CD14-positive monocyte (primary cell): Measurements from ENCODE around the gene DTL. TPM values are rescaled to one million over a fixed set of nuclear protein-coding genes. Genes with fewer than 3 reads are reported as not detected.

Source experiments
- DNase-seq, 3 donors: peaks; one replicate each; pipeline ENCODE4 v3.0.0-alpha.2; 2011 to 2022
- H2AFZ ChIP-seq: 2 replicates; pipeline ENCODE4 v1.6.0; 2012; ENCODE audit warnings: mild to moderate bottlenecking, low read depth, low read length, inconsistent platforms; ENCODE audit not compliant: insufficient read depth, poor library complexity, severe bottlenecking
- H3K27ac ChIP-seq, 2 donors: 1 replicate in 1 of 2; 2 replicates in 1 of 2; pipeline ENCODE4 v1.5.1; 2012 to 2013; ENCODE audit warnings: low read length in 2 of 2, control low read depth in 1 of 2, inconsistent platforms in 1 of 2, low read depth in 1 of 2, mild to moderate bottlenecking in 1 of 2
- H3K27me3 ChIP-seq, 2 donors: one replicate each; pipeline versions ENCODE4 v1.6.0 to v1.6.1; 2011 to 2013; ENCODE audit warnings: low read length in 2 of 2; ENCODE audit not compliant: control insufficient read depth in 2 of 2, insufficient read depth in 2 of 2
- H3K36me3 ChIP-seq, 2 donors: replicated peaks in 1 of 2; 1 replicate in 1 of 2; 2 replicates in 1 of 2; pipeline versions ENCODE4 v1.5.1 to v1.6.1; 2012 to 2013; ENCODE audit warnings: low read length in 2 of 2, control low read depth in 1 of 2, inconsistent platforms in 1 of 2, mild to moderate bottlenecking in 1 of 2; ENCODE audit not compliant: insufficient read depth in 2 of 2, control insufficient read depth in 1 of 2
- H3K4me1 ChIP-seq, 2 donors: 1 replicate in 1 of 2; 2 replicates in 1 of 2; pipeline versions ENCODE4 v1.5.1 to v1.6.1; 2012 to 2013; ENCODE audit warnings: low read length in 2 of 2, control low read depth in 1 of 2, inconsistent platforms in 1 of 2, mild to moderate bottlenecking in 1 of 2, moderate library complexity in 1 of 2; ENCODE audit not compliant: insufficient read depth in 2 of 2, control insufficient read depth in 1 of 2
- H3K4me2 ChIP-seq: replicated peaks from 2 replicates; pipeline ENCODE3; 2012; ENCODE audit warnings: low read length, moderate library complexity, mild to moderate bottlenecking; ENCODE audit not compliant: poor library complexity, severe bottlenecking; ENCODE audit errors: extremely low read depth
- H3K4me3 ChIP-seq, 3 experiments: fragments of 200-600 bp in 1 of 3; sonication (generic) in 1 of 3; replicated peaks in 1 of 3; 1 replicate in 2 of 3; 2 replicates in 1 of 3; pipeline ENCODE4 v1.5.1; 2011 to 2013; ENCODE audit warnings: low read length in 3 of 3, mild to moderate bottlenecking in 3 of 3, control low read depth in 2 of 3, low read depth in 2 of 3, inconsistent platforms in 1 of 3, moderate library complexity in 1 of 3
- H3K79me2 ChIP-seq: 2 replicates; pipeline ENCODE4 v1.6.0; 2012; ENCODE audit warnings: mild to moderate bottlenecking, control low read depth, inconsistent platforms, low read length, moderate library complexity; ENCODE audit not compliant: insufficient read depth
- H3K9ac ChIP-seq: 2 replicates; pipeline ENCODE4 v1.6.0; 2017; ENCODE audit warnings: low read length, mild to moderate bottlenecking; ENCODE audit not compliant: insufficient read depth, poor library complexity, severe bottlenecking
- H3K9me3 ChIP-seq, 2 donors: replicated peaks in 1 of 2; 1 replicate in 1 of 2; 2 replicates in 1 of 2; pipeline versions ENCODE4 v1.5.1 to v1.6.1; 2012 to 2013; ENCODE audit warnings: low read length in 2 of 2, control low read depth in 1 of 2; ENCODE audit not compliant: control insufficient read depth in 1 of 2, insufficient read depth in 1 of 2
- H4K20me1 ChIP-seq: 2 replicates; pipeline ENCODE4 v1.6.0; 2012; ENCODE audit warnings: mild to moderate bottlenecking, low read length, control low read depth, moderate library complexity; ENCODE audit not compliant: insufficient read depth
- H3K27ac Mint-ChIP-seq, 7 donors: one replicate each; pipeline ENCODE4 v1.8.0; 2020; ENCODE audit warnings: mild to moderate bottlenecking in 7 of 7, mixed read lengths in 7 of 7, moderate library complexity in 6 of 7, inconsistent platforms in 2 of 7
- H3K27me3 Mint-ChIP-seq, 3 donors: one replicate each; pipeline ENCODE4 v1.8.0; 2021 to 2022; ENCODE audit warnings: low read depth in 3 of 3, mild to moderate bottlenecking in 3 of 3, mixed read lengths in 3 of 3, moderate library complexity in 3 of 3, inconsistent platforms in 1 of 3
- H3K36me3 Mint-ChIP-seq, 2 donors: one replicate each; pipeline ENCODE4 v1.8.0; 2020; ENCODE audit warnings: mixed read lengths in 2 of 2, inconsistent platforms in 1 of 2, mild to moderate bottlenecking in 1 of 2
- H3K4me1 Mint-ChIP-seq: one replicate; pipeline ENCODE4 v1.8.0; 2020; ENCODE audit warnings: mild to moderate bottlenecking, mixed read lengths
- H3K4me3 Mint-ChIP-seq, 2 donors: one replicate each; pipeline ENCODE4 v1.8.0; 2020; ENCODE audit warnings: mild to moderate bottlenecking in 2 of 2, mixed read lengths in 2 of 2, moderate library complexity in 1 of 2
- H3K9me3 Mint-ChIP-seq, 7 donors: one replicate each; pipeline ENCODE4 v1.8.0; 2020 to 2022; ENCODE audit warnings: mixed read lengths in 7 of 7, mild to moderate bottlenecking in 6 of 7, moderate library complexity in 6 of 7, inconsistent platforms in 2 of 7
- WGBS: methylation state at CpG from one replicate; pipeline ENCODE4 v1.1.5; 2013; ENCODE audit warnings: missing lambda C conversion rate; ENCODE audit not compliant: insufficient coverage; 5-methylcytosine and 5-hydroxymethylcytosine counted together
- intact Hi-C, 2 donors: fragments of 100-400 bp; cut with micrococcal nuclease; formaldehyde crosslinking; loops; one replicate each; pipeline versions ENCODE4 v1.15.0 to v1.15.1; 2023
- polyA plus RNA-seq, 3 donors: library from polyadenylated mRNA; depleted of rRNA in 1 of 3; unstranded in 2 of 3; stranded (reverse) in 1 of 3; fragments of 300-500 nt in 2 of 3; fragments of >200 nt in 1 of 3; fragmentation: Illumina TruSeq in 2 of 3; gene quantifications; 1 replicate in 2 of 3; 2 replicates in 1 of 3; pipeline ENCODE4 v1.2.3, GENCODE V29; 2012 to 2021
- TF ChIP-seq, protein P1 (sequence below): fragments of 200-600 bp; IDR thresholded peaks from one replicate; pipeline ENCODE4 v1.8.0; 2022; ENCODE audit warnings: antibody characterized with exemption, mild to moderate bottlenecking

Gene DTL
- polyA plus RNA-seq, 3 donors = not detected

DNA sequence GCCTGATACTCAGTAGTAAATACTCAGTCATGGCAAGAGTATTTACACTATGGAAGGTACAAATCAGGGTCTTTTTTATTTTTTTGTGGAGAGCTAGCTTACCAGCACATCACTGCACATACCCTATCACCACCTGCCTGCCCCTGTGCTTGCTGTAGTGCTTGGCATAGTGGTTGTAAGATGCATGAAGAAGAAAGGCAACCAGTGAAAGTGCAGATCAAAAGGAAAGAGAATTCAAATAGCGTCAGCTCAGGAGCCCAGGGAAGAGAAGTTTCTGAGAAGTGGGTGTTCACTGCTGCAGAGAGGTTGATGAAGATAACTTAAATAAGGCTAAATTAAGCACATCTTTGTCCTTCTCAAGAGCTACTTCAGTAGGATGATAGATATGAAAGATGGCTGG, 76.0 kb downstream of the DTL start:
- intact Hi-C loops = no loop called here
- Histone ChIP-seq H3K79me2 (no peaks in the 10 kb centered on the region), H3K27me3 (no peaks in the 10 kb centered on the region), H3K9me3 (no peaks in the 10 kb centered on the region), H4K20me1 (no peaks in the 10 kb centered on the region), H3K4me3 (no peak overlapping the region), H3K36me3 (peaks cover 0 to 4% of the 10 kb centered on the region in 2 donors), H3K27ac (no peak overlapping the region), H3K9ac (no peak overlapping the region), H2AFZ (no peak overlapping the region), H3K4me2 (no peak overlapping the region), H3K4me1 (peaks cover 12 to 17% of the 10 kb centered on the region in 2 donors)
- peaks cover 2 to 6% of the 10 kb centered on the region in 2 donors for H3K36me3 Mint-ChIP-seq
- TF ChIP-seq, protein P1, sequence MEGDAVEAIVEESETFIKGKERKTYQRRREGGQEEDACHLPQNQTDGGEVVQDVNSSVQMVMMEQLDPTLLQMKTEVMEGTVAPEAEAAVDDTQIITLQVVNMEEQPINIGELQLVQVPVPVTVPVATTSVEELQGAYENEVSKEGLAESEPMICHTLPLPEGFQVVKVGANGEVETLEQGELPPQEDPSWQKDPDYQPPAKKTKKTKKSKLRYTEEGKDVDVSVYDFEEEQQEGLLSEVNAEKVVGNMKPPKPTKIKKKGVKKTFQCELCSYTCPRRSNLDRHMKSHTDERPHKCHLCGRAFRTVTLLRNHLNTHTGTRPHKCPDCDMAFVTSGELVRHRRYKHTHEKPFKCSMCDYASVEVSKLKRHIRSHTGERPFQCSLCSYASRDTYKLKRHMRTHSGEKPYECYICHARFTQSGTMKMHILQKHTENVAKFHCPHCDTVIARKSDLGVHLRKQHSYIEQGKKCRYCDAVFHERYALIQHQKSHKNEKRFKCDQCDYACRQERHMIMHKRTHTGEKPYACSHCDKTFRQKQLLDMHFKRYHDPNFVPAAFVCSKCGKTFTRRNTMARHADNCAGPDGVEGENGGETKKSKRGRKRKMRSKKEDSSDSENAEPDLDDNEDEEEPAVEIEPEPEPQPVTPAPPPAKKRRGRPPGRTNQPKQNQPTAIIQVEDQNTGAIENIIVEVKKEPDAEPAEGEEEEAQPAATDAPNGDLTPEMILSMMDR = no peak
- H3K9me3 Mint-ChIP-seq = no peaks in the 10 kb centered on the region
- DNase-seq = no peak
- H3K27ac Mint-ChIP-seq = no peak overlapping the region
- H3K27me3 Mint-ChIP-seq = no peaks in the 10 kb centered on the region
- 100% methylated on average over 1 of the region's 1 CpG for WGBS
- no peak overlapping the region for H3K4me3 Mint-ChIP-seq
- H3K4me1 Mint-ChIP-seq = no peaks in the 10 kb centered on the region

DNA sequence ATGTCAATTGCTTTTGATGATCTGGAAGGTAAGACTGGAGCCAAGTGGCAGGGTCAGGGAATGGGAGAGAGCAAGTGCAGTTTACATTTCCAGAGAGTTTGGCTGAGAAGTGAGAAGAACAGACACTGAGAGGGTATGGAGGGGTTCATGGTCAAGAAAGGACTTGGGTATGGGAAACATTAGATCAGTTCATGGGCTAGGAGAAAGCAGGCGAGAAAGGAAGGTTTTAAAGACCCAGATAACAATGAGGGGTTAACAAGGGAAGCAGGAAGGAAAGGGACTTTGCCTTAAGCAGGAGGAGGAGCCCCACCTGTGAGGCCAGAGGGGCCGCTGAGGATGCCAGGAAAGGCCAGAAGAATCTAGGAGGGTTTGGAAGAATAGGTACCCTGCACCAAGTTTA, 78.2 kb downstream of the DTL start:
- Mint-ChIP-seq H3K4me1 (no peaks in the 10 kb centered on the region), H3K9me3 (no peaks in the 10 kb centered on the region), H3K27me3 (no peaks in the 10 kb centered on the region), H3K27ac (no peak overlapping the region), H3K4me3 (no peak overlapping the region), H3K36me3 (peaks cover 0 to 5% of the 10 kb centered on the region in 2 donors)
- Histone ChIP-seq H2AFZ (no peak overlapping the region), H3K9ac (no peak overlapping the region), H3K4me2 (no peak overlapping the region), H3K4me3 (no peak overlapping the region), H4K20me1 (no peaks in the 10 kb centered on the region), H3K36me3 (no peaks in the 10 kb centered on the region), H3K27ac (no peak overlapping the region), H3K4me1 (peaks cover 12 to 15% of the 10 kb centered on the region in 2 donors), H3K9me3 (no peaks in the 10 kb centered on the region), H3K79me2 (no peaks in the 10 kb centered on the region), H3K27me3 (no peaks in the 10 kb centered on the region)
- TF ChIP-seq, protein P1 = no peak
- intact Hi-C loops = no loop called here
- 95% methylated on average over 2 of the region's 2 CpGs for WGBS
- no peak for DNase-seq
